Astrocyte of the cerebellum (primary cell): ENCODE results near the gene IGSF9B.

Source experiments
- DNase-seq: peaks from one replicate; pipeline ENCODE4 v3.0.0-alpha.2; 2011; ENCODE audit warnings: low read depth
- H3K4me3 ChIP-seq: 2 replicates; pipeline ENCODE4 v1.5.1; 2011; ENCODE audit warnings: mild to moderate bottlenecking, low read depth, low read length, moderate library complexity
- in situ Hi-C: cut with HindIII; loops from 2 replicates; pipeline ENCODE4 v1.10.0; 2017; ENCODE audit warnings: low sequenced_read_pairs
- TF ChIP-seq, protein P1 (sequence below): IDR thresholded peaks from 2 replicates; pipeline ENCODE4 v1.5.1; 2012; ENCODE audit warnings: low read length, low read depth, moderate library complexity, mild to moderate bottlenecking; ENCODE audit errors: missing control alignments

IGSF9B gene

DNA sequence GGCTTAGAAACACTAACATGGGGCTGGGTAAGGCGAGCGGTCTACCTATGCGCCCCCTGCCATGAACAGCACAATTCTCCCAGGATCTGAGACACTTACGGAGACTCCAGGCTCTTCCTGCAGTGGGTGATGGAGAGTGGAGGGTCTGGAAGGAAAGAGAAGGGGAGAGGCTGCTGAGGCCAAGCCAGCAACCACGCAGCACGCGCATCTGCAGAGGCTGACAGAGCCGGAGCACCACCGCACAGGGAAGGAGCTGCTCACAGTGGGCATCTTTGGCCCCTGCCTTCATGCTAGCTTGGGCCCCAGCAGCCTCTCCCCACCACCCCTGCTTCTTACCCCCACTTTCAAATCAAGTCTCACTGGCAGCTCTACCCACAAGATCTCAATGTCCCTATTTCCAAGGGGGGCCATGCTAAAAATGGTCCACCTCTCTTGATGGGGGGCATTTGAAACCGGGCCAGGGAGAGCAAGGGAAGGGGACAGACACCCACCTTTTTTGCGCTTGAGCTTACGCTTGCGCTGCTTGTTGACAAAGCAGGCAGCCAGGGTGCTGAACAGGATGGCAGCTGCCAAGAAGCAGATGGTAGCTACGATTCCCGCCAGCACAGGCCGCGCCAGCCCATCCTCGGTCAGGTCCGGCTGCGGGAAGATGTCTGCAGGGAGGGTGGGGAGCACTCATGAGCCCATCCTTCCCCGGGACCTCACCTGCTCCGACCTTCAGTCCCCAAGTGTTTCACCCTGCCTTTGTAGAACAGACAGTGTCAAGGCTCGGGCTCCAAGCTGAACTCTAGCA is 34.5 kb downstream of the IGSF9B start:
- in situ Hi-C loops = no loop called here
- H3K4me3 ChIP-seq = no peak overlapping the region
- TF ChIP-seq, protein P1, sequence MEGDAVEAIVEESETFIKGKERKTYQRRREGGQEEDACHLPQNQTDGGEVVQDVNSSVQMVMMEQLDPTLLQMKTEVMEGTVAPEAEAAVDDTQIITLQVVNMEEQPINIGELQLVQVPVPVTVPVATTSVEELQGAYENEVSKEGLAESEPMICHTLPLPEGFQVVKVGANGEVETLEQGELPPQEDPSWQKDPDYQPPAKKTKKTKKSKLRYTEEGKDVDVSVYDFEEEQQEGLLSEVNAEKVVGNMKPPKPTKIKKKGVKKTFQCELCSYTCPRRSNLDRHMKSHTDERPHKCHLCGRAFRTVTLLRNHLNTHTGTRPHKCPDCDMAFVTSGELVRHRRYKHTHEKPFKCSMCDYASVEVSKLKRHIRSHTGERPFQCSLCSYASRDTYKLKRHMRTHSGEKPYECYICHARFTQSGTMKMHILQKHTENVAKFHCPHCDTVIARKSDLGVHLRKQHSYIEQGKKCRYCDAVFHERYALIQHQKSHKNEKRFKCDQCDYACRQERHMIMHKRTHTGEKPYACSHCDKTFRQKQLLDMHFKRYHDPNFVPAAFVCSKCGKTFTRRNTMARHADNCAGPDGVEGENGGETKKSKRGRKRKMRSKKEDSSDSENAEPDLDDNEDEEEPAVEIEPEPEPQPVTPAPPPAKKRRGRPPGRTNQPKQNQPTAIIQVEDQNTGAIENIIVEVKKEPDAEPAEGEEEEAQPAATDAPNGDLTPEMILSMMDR = no peak
- no peak for DNase-seq

DNA sequence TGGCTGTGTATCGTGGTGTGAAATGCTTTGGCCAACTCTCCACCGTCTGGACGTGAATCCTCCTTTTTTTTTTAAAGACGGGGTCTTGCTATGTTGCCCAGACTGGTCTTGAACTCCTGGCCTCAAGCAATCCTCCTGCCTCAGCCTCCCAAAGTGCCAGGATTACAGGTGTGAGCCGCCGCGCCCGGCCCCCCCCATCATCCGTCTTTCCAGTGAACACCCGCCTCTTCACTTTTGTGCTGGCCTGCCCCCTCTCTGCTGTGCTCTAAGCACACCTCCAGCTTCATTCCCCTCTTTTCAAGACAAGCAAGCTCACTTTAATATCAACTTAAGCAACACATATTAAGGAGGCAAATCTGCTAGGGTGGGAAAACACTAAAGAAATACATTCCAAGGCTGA is 35.3 kb downstream of the IGSF9B start:
- TF ChIP-seq, protein P1 = no peak
- DNase-seq = no peak
- in situ Hi-C loops = no loop called here
- H3K4me3 ChIP-seq = no peak overlapping the region

DNA sequence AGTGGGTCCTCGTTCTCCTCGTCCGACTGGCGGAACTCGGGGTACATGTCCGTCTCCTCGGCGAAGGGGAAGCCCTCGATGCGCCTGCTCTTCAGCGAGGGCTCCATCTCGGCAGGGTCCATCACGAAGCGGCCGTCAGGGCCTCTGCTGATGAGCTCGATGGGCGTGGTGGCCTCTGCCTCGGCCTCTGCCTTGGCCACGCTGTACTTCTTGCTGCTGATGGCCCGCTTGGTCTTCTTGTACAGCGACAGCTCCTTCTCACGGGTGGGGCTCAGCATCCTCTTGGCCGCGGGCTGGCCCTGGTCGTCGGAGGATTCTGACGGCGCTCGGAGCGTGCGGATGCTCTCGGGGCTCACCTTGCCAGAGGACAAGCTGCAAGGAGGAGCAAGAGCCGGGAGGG is 35.7 kb downstream of the IGSF9B start:
- DNase-seq = no peak
- no peak overlapping the region for H3K4me3 ChIP-seq
- in situ Hi-C loops = no loop called here
- TF ChIP-seq, protein P1 = no peak

DNA sequence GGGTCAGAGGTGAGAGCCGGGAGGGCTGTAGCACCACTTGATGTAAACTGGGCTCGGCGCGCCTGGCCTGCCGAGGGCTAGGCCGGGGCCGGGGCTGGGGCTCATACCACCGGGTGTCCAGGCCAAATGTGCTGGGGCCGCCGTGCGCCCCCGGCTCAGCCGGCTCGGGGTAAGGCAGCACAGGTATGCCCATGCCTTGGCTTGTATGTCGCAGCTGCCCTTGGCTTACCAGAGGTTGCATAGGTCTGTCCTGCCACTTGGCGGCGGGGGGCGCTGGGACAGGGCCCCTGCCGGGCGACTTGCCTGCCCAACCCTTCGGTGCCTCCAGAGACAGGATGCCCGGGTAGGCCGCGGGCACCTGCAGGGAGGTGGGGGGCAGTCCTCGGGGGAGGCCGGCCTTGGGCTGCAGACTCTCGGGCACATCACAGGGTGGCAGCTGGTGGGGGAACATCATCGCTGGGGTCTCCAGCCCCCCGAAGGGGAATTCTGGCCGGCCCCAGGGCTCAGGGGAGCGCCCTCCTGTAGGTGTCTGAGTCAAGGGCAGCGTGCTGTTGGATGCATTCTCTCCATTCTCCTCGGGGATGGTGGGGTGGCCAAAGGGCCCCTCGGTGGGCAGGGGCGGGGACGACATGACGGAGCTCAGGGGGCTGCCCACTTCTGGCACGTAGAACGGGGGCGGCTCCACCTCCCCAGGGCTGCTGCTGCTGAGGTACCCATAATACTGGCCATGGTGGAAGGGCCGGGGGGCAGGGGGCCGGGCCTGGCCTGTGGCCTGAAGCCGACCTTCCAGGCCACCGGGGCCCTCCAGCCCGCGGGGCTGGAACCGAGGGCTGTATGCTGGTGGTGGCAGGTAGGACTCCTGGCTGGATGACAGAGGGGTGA is 36.4 kb downstream of the IGSF9B start:
- TF ChIP-seq, protein P1 = no peak
- no peak overlapping the region for H3K4me3 ChIP-seq

DNA sequence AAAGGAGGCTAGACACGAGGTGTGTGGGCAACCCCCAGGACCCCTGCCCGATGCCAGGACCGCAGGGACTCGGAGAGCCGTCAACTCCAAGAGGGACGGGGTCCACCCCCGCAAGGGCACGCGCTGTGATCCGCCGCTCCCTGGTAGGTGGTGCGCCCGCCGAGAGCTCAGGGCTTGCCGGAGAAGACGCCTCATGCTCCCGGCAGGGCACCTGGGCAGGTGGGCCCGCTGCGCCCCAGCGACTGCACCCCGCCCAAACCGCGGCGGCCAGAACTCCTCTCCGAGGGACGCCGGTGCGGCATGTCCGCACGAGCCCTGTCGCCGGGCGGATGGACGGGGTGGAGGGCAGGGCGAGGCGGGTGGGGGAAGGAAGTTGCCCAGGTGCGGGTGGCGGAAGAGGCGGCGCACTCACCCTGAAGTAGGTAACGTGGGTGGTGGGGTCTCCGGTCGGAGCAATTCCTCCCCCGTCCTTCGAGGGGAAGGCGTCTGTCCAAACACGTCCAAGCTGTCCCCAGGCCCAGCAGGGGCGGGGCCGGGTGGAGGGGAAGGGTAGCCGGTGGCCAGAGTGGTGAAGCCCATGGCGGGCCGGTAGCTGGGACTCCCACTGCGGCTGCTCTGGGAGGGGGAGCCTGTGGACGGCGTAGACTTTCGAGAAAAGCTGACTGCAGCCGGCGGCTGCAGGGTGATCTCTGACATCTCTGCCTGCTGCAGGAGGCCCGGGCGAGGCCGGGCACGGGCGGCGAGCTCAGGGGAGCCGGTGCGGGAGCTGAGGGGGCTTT is 37.2 kb downstream of the IGSF9B start:
- no peak for DNase-seq

More for the DNA sequence above, 36.4 kb downstream of the IGSF9B start:
- in situ Hi-C loops = no loop called here
- no peak for DNase-seq

More for the DNA sequence above, 37.2 kb downstream of the IGSF9B start:
- H3K4me3 ChIP-seq = no peak overlapping the region
- TF ChIP-seq, protein P1 = no peak
- in situ Hi-C loops = no loop called here
